Right lung (tissue), 5 donors: ENCODE data around the gene IQSEC3. TPM values are rescaled to one million over a fixed set of nuclear protein-coding genes. Genes with fewer than 3 reads are reported as not detected.
"Not testable (repeated sequence)": the region's sequence is repeated elsewhere in the genome, so short reads cannot be mapped to it uniquely, and the experiment has no call there.

Experiments used
- DNase-seq, 2 donors: peaks; one replicate each; pipeline ENCODE4 v3.0.0-alpha.2; 2013
- polyA plus RNA-seq, 5 donors: library from polyadenylated mRNA; unstranded; fragments of 120-200 nt; gene quantifications; one replicate each; pipeline versions ENCODE4 v1.2.1 to v1.2.3, GENCODE V29; 2013; ENCODE audit warnings: inconsistent platforms in 1 of 5, low replicate concordance in 1 of 5; ENCODE audit not compliant: insufficient read length in 5 of 5, insufficient read depth in 1 of 5

Gene IQSEC3
- polyA plus RNA-seq, 5 donors, result 6.0 to 7.6 (median 6.7) TPM

DNA sequence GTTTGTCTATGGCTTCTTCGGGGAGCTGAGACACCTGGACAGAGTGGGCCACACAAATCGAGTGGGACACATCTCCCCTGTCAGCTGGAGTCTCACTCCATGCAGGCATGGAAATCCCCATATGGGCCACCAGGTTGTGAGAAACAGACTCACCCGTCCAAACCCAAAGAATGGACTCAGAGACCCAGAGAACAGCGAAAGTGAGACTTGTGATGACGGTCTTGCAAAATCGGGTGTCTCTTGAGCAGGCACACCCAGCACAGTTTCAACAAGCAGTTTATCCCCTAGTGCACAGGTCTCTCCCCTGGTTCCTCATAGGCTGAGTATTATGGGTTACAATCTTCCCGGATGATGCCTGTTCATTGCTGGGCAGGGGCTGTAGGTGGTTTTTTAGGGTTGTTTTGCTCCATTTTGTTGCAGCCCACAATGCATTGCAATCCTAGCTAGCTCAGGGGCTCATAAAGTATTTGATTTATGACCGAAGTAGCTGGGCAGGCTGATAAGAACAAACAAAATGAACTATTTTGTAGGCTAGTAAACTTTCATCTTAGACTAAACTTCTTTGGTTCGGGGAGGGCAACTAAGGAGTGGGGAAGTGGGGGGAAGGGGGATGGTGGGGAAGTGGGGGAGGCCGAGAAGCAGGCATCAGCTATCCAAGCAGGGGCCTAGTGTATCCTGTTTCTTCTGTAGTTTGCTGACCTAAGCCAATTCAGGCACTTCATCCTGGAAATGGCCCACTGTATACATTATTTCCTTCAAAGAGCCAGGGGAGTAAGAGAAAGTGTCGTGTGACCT is 45.3 kb downstream of the IQSEC3 start:
- DNase-seq, result peak in 1 of 2 donors; percentile 7

DNA sequence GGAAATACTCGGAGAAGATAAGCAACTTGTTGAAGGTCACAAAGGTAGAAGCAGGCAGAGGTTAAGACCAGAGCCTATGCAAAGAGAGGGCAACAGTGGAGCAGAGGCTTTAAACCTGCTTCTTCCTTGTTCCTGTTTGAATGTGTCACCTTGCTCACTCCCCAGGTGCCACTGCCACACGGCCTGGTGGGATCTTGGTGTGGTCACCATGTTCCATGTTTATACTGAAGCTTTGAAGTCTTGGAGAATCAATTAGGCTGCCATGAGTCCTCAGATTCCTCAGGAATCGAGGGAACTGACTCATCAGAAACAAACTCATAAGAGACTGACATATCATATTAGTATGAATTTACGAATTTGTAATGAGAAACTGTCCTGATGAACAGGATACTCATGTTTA is 46.8 kb downstream of the IQSEC3 start:
- DNase-seq, result no peak

- DNase-seq, result no peak
Observed at GRCh38 chr12:114626-115211, 48.2 kb downstream of the IQSEC3 start.

DNA sequence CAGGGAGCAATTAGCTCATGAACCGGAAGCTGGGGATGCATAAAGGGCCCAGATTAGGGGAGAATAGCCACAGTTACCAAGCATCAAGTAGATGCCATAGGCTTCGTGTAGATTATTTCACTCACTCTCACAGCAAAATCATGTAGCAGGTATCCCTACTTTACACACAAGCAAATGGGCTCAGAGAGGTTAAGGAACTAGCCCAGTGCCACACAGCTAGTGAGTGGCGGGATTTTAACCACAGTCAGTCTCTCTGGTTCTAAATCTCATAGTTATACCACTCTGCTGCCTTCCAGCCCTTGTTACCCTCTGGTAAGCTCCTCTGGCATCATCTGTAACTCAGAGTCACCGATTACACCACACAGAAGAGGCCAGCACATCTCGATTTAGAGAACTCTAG is 49.0 kb downstream of the IQSEC3 start:
- no peak for DNase-seq

DNA sequence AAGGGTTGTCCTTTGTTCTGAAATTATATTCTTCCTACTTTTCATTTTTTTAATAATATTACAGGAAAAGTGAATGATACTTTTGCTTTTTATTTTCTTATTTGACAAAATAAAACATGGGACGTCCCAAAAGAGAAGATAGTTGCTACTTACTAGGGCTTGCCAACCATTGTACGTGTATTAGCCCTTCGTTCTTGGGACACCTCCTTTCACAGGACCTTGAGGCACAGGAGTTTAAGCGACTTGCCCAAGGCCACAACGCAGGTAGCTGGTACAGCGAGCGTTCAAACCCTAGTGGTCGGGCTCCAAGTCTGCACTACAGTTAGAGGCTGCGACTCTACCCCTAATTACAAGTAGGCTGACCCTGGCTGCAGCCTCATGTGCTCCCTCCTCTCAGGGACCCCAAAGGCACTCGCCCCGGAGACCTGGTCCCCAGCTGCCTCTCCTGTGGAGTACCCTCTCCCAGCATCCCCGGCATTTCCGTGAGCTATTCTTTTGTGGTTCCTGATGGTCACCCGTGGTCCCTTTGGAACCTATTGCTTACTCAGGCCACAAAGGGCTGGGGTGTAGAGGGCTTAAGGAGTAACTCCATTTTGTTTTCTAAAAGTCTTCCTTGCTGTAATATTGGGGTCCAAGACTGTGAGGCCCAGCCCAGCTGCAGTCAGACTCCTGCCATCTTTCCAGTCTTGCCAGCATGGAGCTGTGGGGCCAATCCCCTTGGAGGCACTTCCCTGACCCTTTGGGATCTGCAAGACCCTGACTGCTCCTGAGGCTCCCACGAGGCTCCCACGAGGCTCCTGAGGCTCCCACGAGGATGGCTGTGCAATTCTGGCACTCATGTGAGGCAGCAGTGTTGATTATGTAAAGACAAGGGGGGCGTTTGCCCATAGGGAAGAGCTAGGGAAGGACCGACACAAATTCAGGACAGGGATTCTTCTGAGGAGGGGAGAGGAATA is 49.7 kb downstream of the IQSEC3 start:
- DNase-seq, result no peak

GRCh38 chr12:117311-117710 is 50.7 kb downstream of the IQSEC3 start:
- DNase-seq, result no peak

GRCh38 chr12:117816-118345 is 51.3 kb downstream of the IQSEC3 start:
- DNase-seq, result no peak

GRCh38 chr12:118591-118990 is 52.0 kb downstream of the IQSEC3 start:
- no peak for DNase-seq

GRCh38 chr12:120951-121350 is 54.4 kb downstream of the IQSEC3 start:
- no peak for DNase-seq

DNA sequence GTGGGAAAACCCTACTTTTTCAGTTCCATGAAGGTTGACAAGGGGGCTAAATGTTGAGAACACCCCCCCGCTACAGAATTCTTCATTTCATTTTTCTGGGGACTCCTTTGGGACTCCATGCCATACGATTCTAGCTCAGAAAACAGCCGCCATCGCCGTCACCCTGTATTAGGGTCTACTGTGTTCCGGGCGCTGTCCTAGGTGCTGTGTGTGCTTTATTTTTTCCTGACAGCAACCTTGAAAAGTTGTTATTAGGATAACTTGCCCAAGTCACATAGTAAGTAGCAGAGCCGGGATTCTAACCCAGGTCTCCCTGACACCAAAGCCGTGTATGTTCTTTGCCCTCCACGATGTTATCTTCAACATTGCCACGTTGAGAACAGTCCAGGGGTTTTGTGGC is 55.1 kb downstream of the IQSEC3 start:
- no peak for DNase-seq

DNA sequence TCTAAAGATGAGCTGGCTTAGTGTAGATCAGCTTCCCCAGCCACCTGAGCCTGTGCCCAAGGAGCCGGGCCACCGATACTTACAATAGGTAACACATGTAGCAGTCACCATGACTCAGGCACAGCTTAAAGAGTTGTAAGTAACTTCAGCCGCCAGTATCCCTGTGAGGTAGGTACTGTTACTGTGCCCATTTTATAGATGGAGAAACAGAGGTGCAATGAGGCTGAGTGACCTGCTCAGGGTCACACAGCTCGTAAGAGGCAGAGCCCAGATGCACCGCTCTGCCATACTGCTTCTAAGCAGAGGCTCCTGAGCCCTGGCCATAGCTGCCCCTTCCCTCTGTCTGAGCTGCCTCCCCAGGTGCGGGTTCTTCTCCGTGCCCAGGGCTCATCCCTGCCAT is 58.5 kb downstream of the IQSEC3 start:
- no peak for DNase-seq

GRCh38 chr12:125566-125965 is 59.0 kb downstream of the IQSEC3 start:
- no peak for DNase-seq

DNA sequence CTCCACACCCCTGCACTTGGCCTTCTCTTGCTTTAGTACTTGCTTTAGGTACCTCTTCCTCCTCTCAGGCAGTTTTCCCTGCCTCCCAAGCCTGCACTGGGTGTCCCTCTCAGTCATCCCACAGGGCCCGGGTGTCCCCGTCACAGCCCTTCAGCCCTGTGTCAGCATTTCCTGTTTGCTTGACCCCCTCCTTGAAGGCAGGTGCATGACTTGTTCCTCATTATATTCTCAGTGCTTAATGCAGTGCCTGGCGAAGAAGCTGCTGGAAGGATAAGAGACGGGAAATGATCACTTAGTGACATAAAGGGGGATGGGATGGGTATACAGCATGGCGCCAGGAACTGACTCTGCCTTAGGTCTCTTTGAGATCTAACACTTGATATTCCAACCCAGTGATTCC is 61.5 kb downstream of the IQSEC3 start:
- no peak for DNase-seq

DNA sequence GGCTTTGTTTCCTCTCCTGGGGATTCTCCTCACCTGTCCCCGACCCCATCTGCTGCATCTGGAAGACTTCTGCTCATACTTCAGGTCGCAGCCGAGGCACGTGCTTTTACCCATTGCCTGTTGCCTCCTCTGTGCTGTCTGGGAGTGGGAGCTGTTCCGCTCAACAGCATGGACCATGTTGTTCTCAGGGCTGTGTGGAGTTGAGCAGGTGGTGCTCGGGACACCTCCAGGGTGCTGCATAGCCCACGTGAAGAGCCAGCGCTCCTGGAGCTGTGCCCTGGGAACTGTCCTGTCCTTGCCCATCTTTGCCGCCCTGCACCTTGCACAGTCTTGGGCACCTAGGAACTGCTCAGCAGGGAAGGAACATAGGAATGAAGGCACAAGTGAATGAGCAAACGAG is 62.4 kb downstream of the IQSEC3 start:
- DNase-seq, result no peak

- DNase-seq, result no peak
Observed at GRCh38 chr12:130519-130918, 64.0 kb downstream of the IQSEC3 start.

DNA sequence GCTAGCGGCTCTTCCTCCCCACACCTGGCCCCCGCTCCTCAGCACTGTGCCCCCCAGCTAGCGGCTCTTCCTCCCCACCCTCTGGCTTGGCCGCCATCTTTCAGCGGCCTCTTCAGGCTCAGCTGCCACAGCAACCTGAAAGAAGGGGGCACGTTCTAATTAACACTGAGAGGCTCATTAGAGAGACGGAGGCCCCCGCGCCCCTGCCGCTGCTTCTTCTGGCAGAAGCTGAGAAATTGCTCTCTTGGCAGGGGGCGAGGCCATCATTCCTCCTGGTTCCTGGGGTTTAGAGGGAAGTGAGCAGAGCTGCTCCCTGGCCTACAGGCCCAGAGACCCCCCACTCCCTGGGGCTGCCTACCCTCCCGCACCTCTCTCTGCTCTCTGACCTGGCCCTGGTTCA is 64.4 kb downstream of the IQSEC3 start:
- DNase-seq, result no peak

GRCh38 chr12:131732-132495 is 65.3 kb downstream of the IQSEC3 start:
- DNase-seq, result no peak

GRCh38 chr12:133616-134232 is 67.2 kb downstream of the IQSEC3 start:
- not testable (repeated sequence) for DNase-seq

- DNase-seq, result no peak
Observed at GRCh38 chr12:135138-135537, 68.6 kb downstream of the IQSEC3 start.

GRCh38 chr12:138171-138897 is 71.8 kb downstream of the IQSEC3 start:
- DNase-seq, result no peak
